Progenitor cell of endocrine pancreas (in vitro differentiated cells): ENCODE data around the gene STAT4. TPM values are rescaled to one million over a fixed set of nuclear protein-coding genes. Genes with fewer than 3 reads are reported as not detected.
A peak's percentile ranks its signal among the peaks of the same experiment; 100 is the strongest.

Source experiments
- DNase-seq: peaks from one replicate; pipeline ENCODE4 v3.0.0; 2021; ENCODE audit warnings: low spot score; ENCODE audit not compliant: unreplicated experiment
- H3K27ac Mint-ChIP-seq: 2 replicates; pipeline ENCODE4 v1.8.0; 2021; ENCODE audit warnings: mild to moderate bottlenecking, moderate library complexity, mixed read lengths
- H3K27me3 Mint-ChIP-seq: 2 replicates; pipeline ENCODE4 v1.8.0; 2021; ENCODE audit warnings: mixed read lengths
- H3K36me3 Mint-ChIP-seq: 2 replicates; pipeline ENCODE4 v1.8.0; 2022; ENCODE audit warnings: mixed read lengths; ENCODE audit not compliant: insufficient read depth
- H3K4me1 Mint-ChIP-seq: 2 replicates; pipeline ENCODE4 v1.8.0; 2021; ENCODE audit warnings: low read depth, mixed read lengths
- H3K4me3 Mint-ChIP-seq: 2 replicates; pipeline ENCODE4 v1.8.0; 2021; ENCODE audit warnings: low read depth, mild to moderate bottlenecking, moderate library complexity, mixed read lengths
- H3K9me3 Mint-ChIP-seq: 2 replicates; pipeline ENCODE4 v1.8.0; 2021; ENCODE audit warnings: low read depth, mixed read lengths
- total RNA-seq: library from RNA; stranded (reverse); gene quantifications from 2 replicates; pipeline ENCODE4 v1.2.1, GENCODE V29; 2021
- TF ChIP-seq, protein P1 (sequence below): fragments of 200-600 bp; sonication (generic); IDR thresholded peaks from one replicate; pipeline ENCODE4 v1.5.0; 2021; ENCODE audit warnings: antibody characterized with exemption, mild to moderate bottlenecking; ENCODE audit not compliant: unreplicated experiment

STAT4 gene
- total RNA-seq, 1 donor from 2014 or later, result 18.8 TPM

DNA sequence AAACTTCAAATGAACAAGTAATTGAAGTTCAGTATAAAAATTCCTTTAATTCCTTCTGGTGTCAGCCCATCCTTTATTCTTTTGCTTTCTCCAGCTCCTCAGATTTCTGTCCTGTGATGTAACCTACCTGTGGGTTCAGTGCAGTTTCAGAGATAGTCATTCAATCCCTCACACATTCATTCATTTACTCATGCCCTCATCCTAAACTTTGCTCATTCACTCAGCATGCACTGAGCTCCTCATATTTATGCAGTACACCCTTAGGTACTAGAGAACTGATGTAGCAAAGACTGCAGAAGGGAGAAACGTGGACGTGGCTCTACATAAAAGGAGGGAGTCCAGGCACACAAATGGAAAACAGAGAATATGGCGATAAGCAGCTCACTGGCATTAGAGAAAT lies 91.5 kb downstream of the STAT4 start:
- no peak overlapping the region for H3K27ac Mint-ChIP-seq
- TF ChIP-seq, protein P1, sequence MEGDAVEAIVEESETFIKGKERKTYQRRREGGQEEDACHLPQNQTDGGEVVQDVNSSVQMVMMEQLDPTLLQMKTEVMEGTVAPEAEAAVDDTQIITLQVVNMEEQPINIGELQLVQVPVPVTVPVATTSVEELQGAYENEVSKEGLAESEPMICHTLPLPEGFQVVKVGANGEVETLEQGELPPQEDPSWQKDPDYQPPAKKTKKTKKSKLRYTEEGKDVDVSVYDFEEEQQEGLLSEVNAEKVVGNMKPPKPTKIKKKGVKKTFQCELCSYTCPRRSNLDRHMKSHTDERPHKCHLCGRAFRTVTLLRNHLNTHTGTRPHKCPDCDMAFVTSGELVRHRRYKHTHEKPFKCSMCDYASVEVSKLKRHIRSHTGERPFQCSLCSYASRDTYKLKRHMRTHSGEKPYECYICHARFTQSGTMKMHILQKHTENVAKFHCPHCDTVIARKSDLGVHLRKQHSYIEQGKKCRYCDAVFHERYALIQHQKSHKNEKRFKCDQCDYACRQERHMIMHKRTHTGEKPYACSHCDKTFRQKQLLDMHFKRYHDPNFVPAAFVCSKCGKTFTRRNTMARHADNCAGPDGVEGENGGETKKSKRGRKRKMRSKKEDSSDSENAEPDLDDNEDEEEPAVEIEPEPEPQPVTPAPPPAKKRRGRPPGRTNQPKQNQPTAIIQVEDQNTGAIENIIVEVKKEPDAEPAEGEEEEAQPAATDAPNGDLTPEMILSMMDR, result no peak
- no peaks in the 10 kb centered on the region for H3K4me1 Mint-ChIP-seq
- H3K36me3 Mint-ChIP-seq, result peaks cover 14% of the 10 kb centered on the region
- no peaks in the 10 kb centered on the region for H3K27me3 Mint-ChIP-seq
- H3K9me3 Mint-ChIP-seq, result no peaks in the 10 kb centered on the region
- H3K4me3 Mint-ChIP-seq, result no peak overlapping the region
- DNase-seq, result no peak

GRCh38 chr2:191056228-191056627 lies 94.6 kb downstream of the STAT4 start:
- Mint-ChIP-seq H3K4me1 (no peaks in the 10 kb centered on the region), H3K27ac (no peak overlapping the region), H3K9me3 (no peaks in the 10 kb centered on the region), H3K4me3 (no peak overlapping the region), H3K36me3 (peaks cover 7% of the 10 kb centered on the region), H3K27me3 (no peaks in the 10 kb centered on the region)
- DNase-seq, result no peak
- TF ChIP-seq, protein P1, result no peak

DNA sequence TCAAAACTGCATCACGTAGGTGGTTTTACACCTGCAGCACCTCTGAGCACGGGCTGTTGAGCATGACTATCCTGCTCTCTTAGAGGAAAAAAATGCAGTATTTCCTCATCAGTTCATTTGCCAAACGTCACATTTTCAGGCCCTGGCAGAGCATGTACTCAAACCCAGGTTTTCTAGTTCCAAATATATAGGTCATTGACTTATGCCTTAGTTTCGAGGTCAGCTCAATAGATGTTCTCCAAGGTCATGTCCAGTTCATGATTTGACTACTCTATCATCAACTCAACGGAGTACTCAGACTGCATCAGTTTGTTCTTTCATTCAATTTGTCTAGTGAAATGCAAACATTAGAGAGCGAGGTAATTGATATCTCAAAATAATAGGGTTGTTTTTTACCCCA lies 97.5 kb downstream of the STAT4 start:
- Mint-ChIP-seq H3K4me1 (peaks cover 11% of the 10 kb centered on the region), H3K36me3 (peaks cover 2% of the 10 kb centered on the region), H3K27ac (no peak overlapping the region), H3K9me3 (no peaks in the 10 kb centered on the region), H3K27me3 (no peaks in the 10 kb centered on the region), H3K4me3 (no peak overlapping the region)
- DNase-seq, result no peak
- TF ChIP-seq, protein P1, result no peak

DNA sequence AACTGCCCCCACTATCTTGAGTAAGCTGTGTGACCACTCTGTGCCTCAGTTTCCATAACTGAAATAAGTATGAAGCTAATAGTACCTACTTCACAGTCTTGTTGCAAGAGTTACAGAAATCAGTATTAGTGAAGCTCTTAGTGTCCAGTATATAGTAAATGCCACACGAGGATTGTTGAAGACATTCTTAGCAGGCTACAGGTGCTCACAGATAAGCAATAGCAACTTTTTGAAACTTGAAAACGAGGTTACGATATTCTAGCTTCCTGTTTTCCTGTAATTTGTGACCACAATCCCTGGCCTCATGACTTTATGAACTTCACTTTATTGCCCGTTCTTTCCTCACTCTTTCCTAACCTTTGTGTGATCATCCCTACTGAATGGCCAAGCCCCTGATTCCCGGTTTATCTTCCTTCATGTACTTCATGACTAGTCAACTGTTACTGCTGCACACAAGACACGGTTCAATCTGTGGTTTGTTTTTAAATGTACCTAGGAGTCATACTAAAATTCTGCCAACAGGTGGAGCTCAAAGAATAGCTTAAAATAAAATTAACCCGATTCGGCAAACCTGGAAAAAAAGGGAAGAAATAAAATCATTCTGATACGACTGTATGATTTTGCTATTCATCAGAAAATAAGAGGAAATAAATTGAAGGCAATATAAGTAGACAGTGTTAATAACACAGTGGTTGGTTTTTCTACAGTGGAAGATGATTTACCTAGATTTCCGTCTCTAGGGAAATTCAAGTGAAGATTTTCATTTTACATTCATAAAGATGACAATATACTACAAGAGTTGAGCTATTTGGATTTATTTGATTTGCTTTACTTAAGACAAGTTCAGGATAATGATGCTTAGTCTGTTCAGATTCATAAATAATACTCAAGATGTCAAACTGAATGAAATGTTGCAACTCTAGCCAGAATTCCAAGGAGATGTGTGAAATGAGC lies 98.7 kb downstream of the STAT4 start:
- TF ChIP-seq, protein P1, result peak; percentile 75
- Mint-ChIP-seq H3K27ac (no peak overlapping the region), H3K4me1 (peaks cover 17% of the 10 kb centered on the region), H3K36me3 (peaks cover 3% of the 10 kb centered on the region), H3K4me3 (no peak overlapping the region), H3K27me3 (no peaks in the 10 kb centered on the region), H3K9me3 (no peaks in the 10 kb centered on the region)
- DNase-seq, result no peak

DNA sequence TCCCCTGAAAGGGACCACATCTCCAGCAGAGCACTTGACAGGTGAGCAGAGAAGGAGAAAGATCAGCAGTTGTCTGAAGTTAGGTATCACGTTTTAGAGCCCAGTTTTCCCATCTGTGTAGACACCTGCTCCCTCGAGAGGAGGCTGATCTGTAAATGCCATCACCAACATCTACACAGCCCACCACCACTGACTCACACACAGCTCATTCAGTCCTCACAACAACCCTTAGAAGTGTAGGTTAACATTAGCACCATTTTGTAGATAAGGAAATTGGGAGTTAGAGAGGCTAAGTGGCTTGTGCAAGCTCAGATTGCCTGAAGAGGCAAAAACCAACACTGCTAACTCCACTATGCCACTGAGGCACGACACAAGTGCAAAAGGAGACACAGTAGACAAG lies 99.6 kb downstream of the STAT4 start:
- no peak for DNase-seq
- H3K27me3 Mint-ChIP-seq, result no peaks in the 10 kb centered on the region
- peaks cover 18% of the 10 kb centered on the region for H3K4me1 Mint-ChIP-seq
- TF ChIP-seq, protein P1, result no peak
- H3K4me3 Mint-ChIP-seq, result no peak overlapping the region
- no peak overlapping the region for H3K27ac Mint-ChIP-seq
- no peaks in the 10 kb centered on the region for H3K9me3 Mint-ChIP-seq
- H3K36me3 Mint-ChIP-seq, result peaks cover 1% of the 10 kb centered on the region
